GM15510 (cell line): ENCODE results near the gene ROBO1.

Experiments used
- POLR2A ChIP-seq: IDR thresholded peaks from 3 replicates; pipeline ENCODE4 v1.6.1; 2011; ENCODE audit warnings: borderline replicate concordance; ENCODE audit not compliant: insufficient read length; ENCODE audit errors: extremely low read depth

ROBO1 gene

GRCh38 chr3:79531566-79532295 lies 236.1 kb downstream of the ROBO1 start:
- TF ChIP-seq POLR2A, result no peak

- no peak for TF ChIP-seq POLR2A
Observed at GRCh38 chr3:79521221-79521848, 246.5 kb downstream of the ROBO1 start.

DNA sequence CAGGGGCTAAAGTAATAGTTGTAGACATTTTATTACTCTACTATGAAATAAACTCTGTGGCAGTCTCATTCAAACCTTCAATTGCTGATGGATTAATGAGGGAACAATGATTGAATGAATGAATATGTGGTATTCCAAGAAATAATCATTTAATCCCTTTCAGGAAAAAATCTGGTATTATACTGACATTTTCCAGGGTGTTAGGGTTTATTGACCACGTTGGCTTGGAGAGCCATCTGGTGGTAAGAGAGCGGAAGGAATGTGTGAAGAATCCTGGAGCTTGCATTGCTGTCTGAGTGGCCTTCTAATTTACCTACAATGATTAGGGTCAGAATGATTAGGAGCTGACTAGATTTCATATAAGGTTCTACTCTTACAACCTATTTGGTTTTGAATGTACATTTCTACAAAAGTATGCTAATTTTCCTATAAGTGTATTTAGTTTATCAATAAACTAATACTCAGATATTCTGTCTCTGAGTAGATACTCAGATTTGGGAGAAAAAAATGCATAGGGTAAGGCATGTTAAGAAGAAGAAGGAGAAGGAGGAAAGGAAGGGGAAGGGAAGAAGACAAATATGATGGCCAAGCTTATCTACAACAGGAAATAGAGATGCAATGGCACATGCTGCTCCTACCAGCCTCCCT lies 249.9 kb downstream of the ROBO1 start:
- TF ChIP-seq POLR2A, result no peak

GRCh38 chr3:79516795-79517194 lies 251.0 kb downstream of the ROBO1 start:
- TF ChIP-seq POLR2A, result no peak

- TF ChIP-seq POLR2A, result no peak
Observed at GRCh38 chr3:79515072-79515471, 252.7 kb downstream of the ROBO1 start.

- no peak for TF ChIP-seq POLR2A
Observed at GRCh38 chr3:79514069-79514468, 253.7 kb downstream of the ROBO1 start.

DNA sequence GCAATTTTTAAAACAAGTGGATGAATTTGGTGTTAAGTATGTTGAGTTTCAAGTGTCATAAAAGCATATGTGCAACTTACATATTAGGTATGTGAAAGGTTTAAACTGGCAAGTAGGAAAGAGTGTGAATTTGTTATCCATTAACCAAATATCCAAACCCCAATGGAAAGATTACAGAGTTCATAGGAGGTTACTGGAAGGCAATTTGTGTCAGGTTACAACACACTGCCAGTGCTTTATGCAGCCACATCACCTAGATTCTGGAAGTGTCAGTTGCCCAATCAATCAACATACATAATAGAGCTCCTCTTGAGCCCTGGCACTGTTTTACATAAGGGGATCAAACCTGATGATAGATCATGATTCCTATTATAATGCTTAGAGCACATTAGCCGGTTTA lies 261.0 kb downstream of the ROBO1 start:
- no peak for TF ChIP-seq POLR2A

DNA sequence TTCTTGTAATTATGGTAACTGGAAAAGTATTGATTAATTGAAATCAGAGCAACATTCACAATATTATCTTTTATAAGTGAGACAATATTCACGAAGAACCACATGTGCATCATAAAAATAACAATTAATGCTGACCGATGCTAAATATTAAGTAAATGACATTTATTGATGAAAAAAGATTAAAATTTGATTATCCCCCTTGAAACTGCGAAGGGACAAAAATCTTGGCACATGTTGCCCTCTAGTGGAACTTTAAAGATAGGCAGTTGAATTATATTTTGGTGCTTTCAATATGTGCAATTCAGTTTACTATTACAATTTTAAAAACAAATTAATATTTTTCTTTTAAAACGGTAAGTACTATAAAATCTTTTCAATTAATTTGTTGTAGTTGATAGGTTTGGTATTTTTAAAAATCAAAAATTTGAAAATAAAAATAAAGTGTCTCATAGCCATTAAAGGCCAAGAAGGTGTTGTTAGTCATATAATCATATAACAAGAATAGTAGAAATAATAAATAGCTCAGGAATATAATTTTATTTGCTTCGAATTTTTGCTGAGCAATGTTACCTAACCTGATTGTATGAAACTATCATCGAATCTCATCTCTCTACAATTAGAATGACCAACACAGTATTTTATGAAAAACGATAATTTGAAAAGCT lies 270.2 kb downstream of the ROBO1 start:
- no peak for TF ChIP-seq POLR2A

DNA sequence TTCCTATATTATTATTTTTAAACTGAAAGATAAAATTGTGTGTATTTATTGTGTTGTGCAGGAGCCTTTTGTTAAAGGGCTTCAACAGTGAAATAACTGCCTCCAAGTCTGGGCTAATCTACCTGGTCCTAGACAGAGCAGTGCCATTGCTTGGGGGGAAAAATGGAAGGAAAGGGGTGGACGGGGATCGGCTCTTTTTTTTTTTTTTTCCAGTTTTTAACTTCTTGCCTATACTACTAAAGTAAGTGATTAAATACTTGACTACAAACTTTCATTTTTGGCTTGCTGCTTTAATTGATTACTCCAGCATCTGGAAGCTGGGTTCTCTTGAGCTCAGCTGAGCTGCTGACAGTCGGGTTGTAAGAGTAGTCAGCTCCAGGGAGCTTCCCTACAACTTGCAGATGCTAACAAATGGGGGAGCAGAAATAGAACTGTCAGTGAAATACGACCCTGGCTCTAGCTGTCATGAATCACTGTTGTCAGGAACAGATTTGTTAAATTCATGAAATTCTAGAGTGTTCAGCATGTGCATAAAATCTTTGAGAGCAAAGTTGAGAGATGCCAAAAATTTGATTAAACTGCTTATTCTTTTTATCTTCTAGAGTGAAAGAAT lies 276.7 kb downstream of the ROBO1 start:
- TF ChIP-seq POLR2A, result no peak

GRCh38 chr3:79490165-79491028 lies 277.4 kb downstream of the ROBO1 start:
- TF ChIP-seq POLR2A, result no peak

GRCh38 chr3:79488407-79488806 lies 279.4 kb downstream of the ROBO1 start:
- no peak for TF ChIP-seq POLR2A

- TF ChIP-seq POLR2A, result no peak
Observed at GRCh38 chr3:79480746-79481145, 287.1 kb downstream of the ROBO1 start.

- TF ChIP-seq POLR2A, result no peak
Observed at GRCh38 chr3:79478620-79479019, 289.2 kb downstream of the ROBO1 start.

- no peak for TF ChIP-seq POLR2A
Observed at GRCh38 chr3:79477242-79477641, 290.6 kb downstream of the ROBO1 start.
